Activated T-helper 2 cell treated with anti-CD3 and anti-CD28 coated beads, Interferon-gamma antibody, Interleukin-2, Interleukin-4, amounts not matched to agents 10 μg/mL and 5 μg/mL and 100 μg/mL, durations not matched to agents 14 hours and 24 hours and 36 hours (primary cell): ENCODE data around the gene ATXN3L. TPM values are rescaled to one million over a fixed set of nuclear protein-coding genes. Genes with fewer than 3 reads are reported as not detected.
"Not testable (repeated sequence)": the region's sequence is repeated elsewhere in the genome, so short reads cannot be mapped to it uniquely, and the experiment has no call there.

ENCODE experiments used
- DNase-seq: peaks from one replicate; pipeline ENCODE4 v3.0.0; 2021; ENCODE audit warnings: low spot score
- H3K27ac Mint-ChIP-seq: one replicate; pipeline ENCODE4 v1.8.0; 2021; ENCODE audit warnings: mixed read lengths
- H3K27me3 Mint-ChIP-seq: one replicate; pipeline ENCODE4 v1.8.0; 2021; ENCODE audit warnings: low read depth, mixed read lengths
- H3K36me3 Mint-ChIP-seq: one replicate; pipeline ENCODE4 v1.8.0; 2021; ENCODE audit warnings: low read depth, mixed read lengths
- H3K4me1 Mint-ChIP-seq: one replicate; pipeline ENCODE4 v1.8.0; 2021; ENCODE audit warnings: low read depth, mixed read lengths
- H3K4me3 Mint-ChIP-seq: one replicate; pipeline ENCODE4 v1.8.0; 2021; ENCODE audit warnings: low read depth, mild to moderate bottlenecking, moderate library complexity, mixed read lengths
- H3K9me3 Mint-ChIP-seq: one replicate; pipeline ENCODE4 v1.8.0; 2021; ENCODE audit warnings: mixed read lengths
- intact Hi-C: fragments of 100-400 bp; cut with micrococcal nuclease; formaldehyde crosslinking; loops from one replicate; pipeline ENCODE4 v1.15.1; 2023
- total RNA-seq: library from RNA; stranded (reverse); gene quantifications from 2 replicates; pipeline ENCODE4 v1.2.3, GENCODE V29; 2022

The ATXN3L gene
- total RNA-seq, 1 donor from 2014 or later: not detected

DNA sequence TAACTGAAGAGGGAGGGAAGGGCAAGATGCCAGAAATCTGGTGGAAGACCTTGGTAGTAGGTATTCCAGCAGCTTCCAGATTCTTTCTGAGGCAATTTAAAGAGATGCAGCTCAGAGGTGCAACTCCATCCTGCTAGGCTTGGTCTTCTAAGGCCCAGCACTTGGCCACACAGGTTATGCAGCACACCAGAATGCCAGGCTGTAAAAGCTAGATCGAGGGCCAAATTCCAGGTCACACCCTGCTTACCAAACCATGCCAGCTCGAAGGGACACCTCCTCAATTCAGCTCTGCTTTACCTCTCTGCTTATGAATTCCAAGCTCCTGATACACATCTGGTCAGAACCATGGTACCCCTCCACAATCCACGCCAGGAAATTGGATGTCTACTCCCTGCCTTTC, 19.8 kb upstream of the ATXN3L start:
- Mint-ChIP-seq H3K4me3 (no peak overlapping the region), H3K4me1 (no peaks in the 10 kb centered on the region), H3K36me3 (no peaks in the 10 kb centered on the region), H3K9me3 (no peaks in the 10 kb centered on the region), H3K27ac (no peak overlapping the region), H3K27me3 (no peaks in the 10 kb centered on the region)
- no peak for DNase-seq
- intact Hi-C loops: no loop called here

DNA sequence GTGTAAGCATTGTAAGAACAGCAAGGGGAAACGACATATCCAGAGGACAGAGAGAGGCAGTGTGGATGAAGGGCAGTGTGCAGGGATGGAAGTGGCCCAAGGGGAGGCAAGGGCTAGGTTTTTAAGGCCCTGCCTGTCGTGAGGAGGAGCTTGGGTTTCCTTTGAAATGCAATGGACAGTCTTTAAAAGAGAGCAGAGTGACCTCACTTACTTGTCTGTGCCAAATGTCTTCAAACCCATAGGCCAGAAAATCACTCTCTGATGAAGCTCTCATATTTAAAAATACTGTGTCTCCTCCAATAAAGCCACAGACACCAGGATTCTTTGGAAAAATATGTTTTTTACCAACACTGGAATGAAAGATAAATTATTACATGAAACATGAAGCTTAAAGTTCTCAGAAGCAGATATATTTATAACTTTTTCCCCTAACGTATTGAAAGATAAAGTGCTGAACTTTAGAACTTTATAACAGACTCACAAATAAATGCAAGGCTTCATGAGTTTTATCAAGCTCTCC, 19.2 kb upstream of the ATXN3L start:
- Mint-ChIP-seq H3K9me3 (no peaks in the 10 kb centered on the region), H3K4me1 (no peaks in the 10 kb centered on the region), H3K36me3 (no peaks in the 10 kb centered on the region), H3K27me3 (no peaks in the 10 kb centered on the region), H3K4me3 (no peak overlapping the region), H3K27ac (no peak overlapping the region)
- no peak for DNase-seq
- intact Hi-C loops: no loop called here

DNA sequence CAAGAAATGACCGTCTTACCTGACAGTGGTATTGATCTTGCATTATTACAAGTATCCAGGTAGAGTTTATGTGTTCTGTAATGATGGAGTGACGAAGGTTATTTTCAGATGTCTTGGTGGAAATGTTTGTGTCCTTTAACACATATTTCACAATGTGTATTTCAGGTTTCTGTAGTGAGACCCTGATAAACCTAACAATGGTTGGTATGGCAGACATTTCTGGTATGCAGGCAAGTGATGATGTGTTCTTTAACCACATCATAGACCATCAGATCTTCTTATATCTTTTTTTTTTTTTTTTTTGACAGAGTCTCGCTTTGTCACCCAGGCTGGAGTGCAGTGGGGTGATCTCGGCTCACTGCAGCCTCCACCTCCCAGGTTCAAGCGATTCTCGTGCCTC, 14.6 kb upstream of the ATXN3L start:
- Mint-ChIP-seq H3K9me3 (no peaks in the 10 kb centered on the region), H3K27ac (no peak overlapping the region), H3K36me3 (no peaks in the 10 kb centered on the region), H3K4me3 (no peak overlapping the region), H3K4me1 (no peaks in the 10 kb centered on the region), H3K27me3 (no peaks in the 10 kb centered on the region)
- DNase-seq: no peak
- intact Hi-C loops: no loop called here

DNA sequence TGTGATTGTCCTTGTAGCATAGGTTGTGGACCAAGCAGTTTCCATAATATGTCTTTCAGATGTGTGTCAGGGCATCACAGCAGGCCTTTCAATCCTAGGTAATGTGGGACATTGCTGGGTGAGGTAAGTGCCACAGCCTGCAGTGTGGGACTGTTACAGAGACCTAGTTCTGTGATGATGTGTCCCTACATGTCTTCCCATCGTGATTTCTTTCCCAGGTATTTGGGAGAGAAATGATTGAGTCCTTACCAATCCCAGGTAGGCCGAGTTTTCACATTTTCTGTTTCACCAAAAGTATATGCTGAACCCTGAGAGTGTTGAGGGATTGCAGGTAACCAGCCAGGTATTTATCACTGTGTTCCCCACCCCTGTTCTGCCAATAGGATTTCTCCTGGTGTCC, 10.6 kb upstream of the ATXN3L start:
- no peaks in the 10 kb centered on the region for H3K9me3 Mint-ChIP-seq
- H3K27ac Mint-ChIP-seq: no peak overlapping the region
- no peaks in the 10 kb centered on the region for H3K4me1 Mint-ChIP-seq
- no peak for DNase-seq
- H3K36me3 Mint-ChIP-seq: no peaks in the 10 kb centered on the region
- no peak overlapping the region for H3K4me3 Mint-ChIP-seq
- intact Hi-C loops: no loop called here
- no peaks in the 10 kb centered on the region for H3K27me3 Mint-ChIP-seq

DNA sequence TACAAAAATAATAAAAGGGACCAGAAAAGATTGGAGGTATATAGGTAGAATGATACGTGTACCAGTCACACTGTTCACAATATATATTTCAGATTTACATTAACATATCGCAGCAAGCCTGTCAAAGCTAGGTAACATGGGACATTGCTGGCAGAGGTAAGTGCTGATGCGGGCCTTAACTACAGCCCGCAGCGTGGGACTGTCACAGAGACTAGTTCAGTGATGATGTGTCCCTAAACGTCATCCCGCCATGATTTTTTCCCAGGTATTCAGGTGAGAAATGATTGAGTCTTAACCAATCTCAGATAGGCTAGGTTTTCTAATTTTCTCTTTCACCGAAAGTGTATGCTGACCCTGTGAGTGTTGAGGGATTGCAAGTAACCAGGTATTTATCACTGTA, 7.8 kb upstream of the ATXN3L start:
- Mint-ChIP-seq H3K4me3 (no peak overlapping the region), H3K27me3 (no peaks in the 10 kb centered on the region), H3K27ac (no peak overlapping the region), H3K4me1 (no peaks in the 10 kb centered on the region), H3K9me3 (no peaks in the 10 kb centered on the region), H3K36me3 (no peaks in the 10 kb centered on the region)
- intact Hi-C loops: no loop called here
- DNase-seq: no peak

DNA sequence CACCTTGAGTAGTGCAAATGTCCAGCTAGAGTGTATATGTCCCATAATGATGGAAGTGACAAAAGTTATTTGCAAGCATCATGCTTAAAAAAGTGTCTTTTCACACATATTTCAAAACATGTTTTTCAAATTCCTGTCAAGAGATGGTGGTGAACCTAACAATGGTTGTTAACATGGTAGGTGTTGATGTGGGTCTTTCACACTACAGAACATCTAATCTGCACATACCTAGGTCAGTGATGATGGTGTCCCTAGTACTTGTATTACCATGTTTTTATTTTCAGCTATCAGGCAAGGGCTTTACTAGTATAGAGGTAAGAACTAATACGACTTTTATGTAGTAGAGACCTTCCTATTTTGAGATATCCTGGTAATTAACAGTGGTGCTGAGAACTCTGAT, 3.4 kb upstream of the ATXN3L start:
- Mint-ChIP-seq H3K9me3 (no peaks in the 10 kb centered on the region), H3K27ac (no peak overlapping the region), H3K27me3 (no peaks in the 10 kb centered on the region), H3K4me1 (no peaks in the 10 kb centered on the region), H3K4me3 (no peak overlapping the region), H3K36me3 (no peaks in the 10 kb centered on the region)
- intact Hi-C loops: no loop called here
- DNase-seq: no peak

DNA sequence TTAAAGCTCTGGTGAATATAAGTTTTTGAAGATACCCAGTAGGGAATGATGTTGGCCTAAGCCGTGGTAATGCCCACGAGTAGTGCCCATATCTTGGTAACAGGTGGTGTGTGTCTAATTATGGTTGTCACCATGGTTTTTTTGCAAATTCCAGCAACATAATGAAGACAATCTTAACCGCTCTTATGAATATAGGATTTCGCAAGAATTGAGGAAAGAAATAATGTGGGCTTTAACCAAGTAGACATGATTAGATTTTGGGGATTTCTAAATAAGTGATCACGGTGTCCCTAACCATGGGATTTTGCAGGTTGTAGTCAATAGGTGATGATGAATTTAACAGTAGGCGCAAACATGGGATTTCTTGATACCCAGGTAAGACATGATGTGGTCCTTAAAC, 2.5 kb downstream of the ATXN3L start:
- H3K36me3 Mint-ChIP-seq: no peaks in the 10 kb centered on the region
- H3K4me3 Mint-ChIP-seq: no peak overlapping the region
- H3K9me3 Mint-ChIP-seq: no peaks in the 10 kb centered on the region
- H3K27ac Mint-ChIP-seq: no peak overlapping the region
- no peaks in the 10 kb centered on the region for H3K27me3 Mint-ChIP-seq
- DNase-seq: no peak
- intact Hi-C loops: no loop called here
- H3K4me1 Mint-ChIP-seq: no peaks in the 10 kb centered on the region

DNA sequence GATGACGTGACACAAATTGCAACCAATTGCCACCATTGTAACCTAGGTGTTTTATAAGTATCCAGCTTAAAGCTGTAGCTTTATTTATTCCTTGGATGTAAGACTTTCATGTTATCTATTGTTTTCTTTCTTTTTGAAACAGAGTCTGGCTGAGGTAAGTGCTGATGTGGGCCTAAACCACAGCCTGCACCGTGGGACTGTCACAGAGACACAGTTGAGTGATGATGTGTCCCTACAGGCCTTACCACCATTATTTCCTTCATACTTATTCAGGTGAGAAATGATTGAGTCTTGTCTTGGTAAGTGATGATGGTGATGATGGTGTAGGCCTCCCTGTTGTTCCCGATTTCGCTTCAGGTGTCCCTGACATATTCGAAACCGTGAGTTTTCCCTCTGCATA, 8.3 kb downstream of the ATXN3L start:
- Mint-ChIP-seq H3K4me3 (no peak overlapping the region), H3K27me3 (no peaks in the 10 kb centered on the region), H3K9me3 (no peaks in the 10 kb centered on the region), H3K27ac (no peak overlapping the region), H3K36me3 (no peaks in the 10 kb centered on the region), H3K4me1 (no peaks in the 10 kb centered on the region)
- intact Hi-C loops: no loop called here
- DNase-seq: no peak

DNA sequence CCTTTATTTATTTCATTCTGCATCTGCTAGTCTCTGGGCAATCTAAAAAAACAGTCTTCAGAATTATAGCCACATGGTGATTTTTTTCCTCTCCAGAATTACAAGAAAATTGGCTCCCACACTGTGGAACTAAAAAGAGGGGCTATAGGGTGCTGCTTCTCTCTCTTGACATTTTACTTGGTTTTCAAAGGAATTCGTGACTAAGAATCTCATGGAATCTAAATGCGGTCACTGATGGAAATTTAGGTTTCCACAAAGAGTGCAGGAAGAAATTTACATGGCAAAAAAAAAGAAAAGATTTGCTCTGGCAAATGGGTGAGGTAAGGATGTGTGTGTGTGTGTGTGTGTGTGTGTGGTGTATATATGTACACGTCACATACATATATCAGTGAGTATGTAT, 10.2 kb downstream of the ATXN3L start:
- DNase-seq: no peak
- H3K36me3 Mint-ChIP-seq: no peaks in the 10 kb centered on the region
- H3K9me3 Mint-ChIP-seq: no peaks in the 10 kb centered on the region
- H3K4me1 Mint-ChIP-seq: no peaks in the 10 kb centered on the region
- no peaks in the 10 kb centered on the region for H3K27me3 Mint-ChIP-seq
- no peak overlapping the region for H3K27ac Mint-ChIP-seq
- no peak overlapping the region for H3K4me3 Mint-ChIP-seq
- intact Hi-C loops: no loop called here

DNA sequence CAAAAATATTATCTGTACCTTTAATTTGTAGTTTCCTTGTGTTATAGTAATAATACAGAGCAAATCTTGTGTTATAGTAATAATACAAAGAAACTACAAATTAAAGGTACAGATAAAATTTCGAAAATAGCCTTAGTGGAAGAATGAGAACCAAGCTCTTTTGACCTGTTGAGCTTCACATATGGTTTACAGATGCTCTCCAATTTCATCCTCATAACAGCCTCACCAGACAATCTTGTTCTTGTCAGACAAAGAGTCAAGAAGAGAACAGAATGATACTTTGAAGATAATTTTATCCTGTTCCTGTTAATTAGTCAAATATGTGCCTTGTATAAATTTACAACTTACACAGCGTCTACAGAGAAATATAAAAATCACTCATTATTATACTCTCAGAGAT, 12.8 kb downstream of the ATXN3L start:
- no peak for DNase-seq
- no peak overlapping the region for H3K4me3 Mint-ChIP-seq
- H3K27ac Mint-ChIP-seq: no peak overlapping the region
- H3K4me1 Mint-ChIP-seq: peaks cover 11% of the 10 kb centered on the region
- intact Hi-C loops: no loop called here
- H3K9me3 Mint-ChIP-seq: peaks cover 8% of the 10 kb centered on the region
- H3K27me3 Mint-ChIP-seq: no peaks in the 10 kb centered on the region
- H3K36me3 Mint-ChIP-seq: peaks cover 11% of the 10 kb centered on the region

DNA sequence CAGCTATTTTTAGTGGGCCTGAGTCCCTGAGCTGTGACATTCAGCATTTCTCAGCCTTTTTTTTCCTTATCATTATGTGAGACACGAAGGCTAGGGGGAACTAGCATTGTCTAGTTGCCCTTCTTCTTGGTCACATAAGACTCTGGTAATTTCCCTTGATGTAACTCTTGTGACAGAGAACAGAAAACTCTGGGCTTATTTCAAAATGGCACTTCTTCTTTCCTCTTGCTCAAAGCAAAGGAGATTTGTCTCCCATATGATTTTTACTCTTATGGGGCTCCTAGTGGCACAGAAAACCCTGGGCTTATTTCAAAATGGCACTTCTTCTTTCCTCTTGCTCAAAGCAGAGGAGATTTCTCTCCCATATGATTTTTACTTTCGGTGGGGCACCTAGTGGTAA, 14.7 kb downstream of the ATXN3L start:
- DNase-seq: no peak
- Mint-ChIP-seq H3K9me3 (peaks cover 8% of the 10 kb centered on the region), H3K27ac (no peak overlapping the region), H3K27me3 (no peaks in the 10 kb centered on the region), H3K4me1 (peaks cover 29% of the 10 kb centered on the region), H3K4me3 (no peak overlapping the region), H3K36me3 (peaks cover 11% of the 10 kb centered on the region)
- intact Hi-C loops: no loop called here

DNA sequence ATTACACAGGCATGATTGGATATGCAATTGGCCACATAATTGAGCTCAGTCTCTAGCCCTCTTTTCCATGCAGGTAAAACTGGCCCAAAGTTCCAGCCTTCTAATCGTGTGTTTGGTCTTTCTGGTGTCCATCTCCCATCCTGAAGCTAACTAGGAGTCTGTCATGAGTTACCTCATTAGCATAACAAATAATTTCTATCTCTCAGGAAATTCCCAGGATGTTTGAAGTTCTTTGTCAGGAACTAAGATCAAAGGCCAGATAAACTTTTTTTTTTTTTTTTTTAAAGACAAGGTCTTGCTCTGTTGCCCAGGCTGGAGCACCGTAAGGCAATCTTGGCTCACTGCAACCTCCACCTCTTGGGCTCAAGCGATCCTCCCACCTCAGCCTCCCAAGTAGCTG, 15.8 kb downstream of the ATXN3L start:
- Mint-ChIP-seq H3K27ac (no peak overlapping the region), H3K36me3 (peaks cover 11% of the 10 kb centered on the region), H3K9me3 (peaks cover 8% of the 10 kb centered on the region), H3K4me3 (no peak overlapping the region), H3K27me3 (no peaks in the 10 kb centered on the region), H3K4me1 (peaks cover 33% of the 10 kb centered on the region)
- no peak for DNase-seq
- intact Hi-C loops: no loop called here

DNA sequence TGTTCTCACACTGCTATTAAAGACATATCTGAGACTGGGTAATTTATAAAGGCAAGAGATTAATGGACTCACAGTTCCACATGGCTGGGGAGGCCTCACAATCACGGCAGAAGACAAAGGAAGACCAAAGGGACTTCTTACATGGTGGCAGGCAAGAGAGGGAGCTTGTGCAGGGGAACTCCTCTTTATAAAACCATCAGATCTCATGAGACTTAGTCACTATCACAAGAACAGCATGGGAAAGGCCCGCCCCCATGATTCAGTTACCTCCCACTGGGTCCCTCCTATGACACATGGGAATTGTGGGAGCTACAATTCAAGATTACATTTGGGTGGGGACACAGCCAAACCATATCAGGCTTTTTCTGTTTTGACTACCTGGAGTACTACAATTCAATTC, 16.6 kb downstream of the ATXN3L start:
- peaks cover 33% of the 10 kb centered on the region for H3K4me1 Mint-ChIP-seq
- intact Hi-C loops, H3K4me3 Mint-ChIP-seq, DNase-seq, H3K9me3 Mint-ChIP-seq, H3K27ac Mint-ChIP-seq, H3K27me3 Mint-ChIP-seq: not testable (repeated sequence)
- peaks cover 11% of the 10 kb centered on the region for H3K36me3 Mint-ChIP-seq

DNA sequence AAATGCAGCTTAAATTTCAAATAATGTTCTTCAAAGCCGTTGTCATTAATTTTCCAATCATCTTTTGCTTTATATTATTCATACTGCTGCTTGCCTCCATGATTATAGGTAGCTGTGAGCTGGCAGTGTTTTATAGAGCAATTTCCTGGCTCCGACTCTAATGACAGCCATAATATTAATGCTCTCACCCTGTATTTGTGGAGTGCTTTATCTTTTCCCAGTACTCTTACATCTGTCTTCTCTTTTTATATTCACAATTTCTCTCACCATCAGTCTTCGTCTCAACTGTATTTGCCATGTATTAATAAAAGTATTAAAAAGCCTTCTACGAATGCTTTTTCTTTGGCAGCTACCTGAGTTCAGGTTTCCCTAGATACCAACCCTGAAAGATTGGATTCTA, 21.0 kb downstream of the ATXN3L start:
- Mint-ChIP-seq H3K27ac (no peak overlapping the region), H3K27me3 (peaks cover under 1% of the 10 kb centered on the region)
- intact Hi-C loops: no loop called here

More for the DNA sequence above, 21.0 kb downstream of the ATXN3L start:
- Mint-ChIP-seq H3K9me3 (peaks cover 8% of the 10 kb centered on the region), H3K36me3 (peaks cover 11% of the 10 kb centered on the region), H3K4me3 (no peak overlapping the region), H3K4me1 (peaks cover 33% of the 10 kb centered on the region)
- DNase-seq: no peak
